C4-2B (cell line): ENCODE measurements around the gene SPSB4.

Experiments used
- ZFX ChIP-seq: fragments of 450-650 bp; IDR thresholded peaks from 2 replicates; pipeline ENCODE4 v1.6.1; 2017
- TF ChIP-seq, protein P1 (sequence below): fragments of 450-650 bp; conservative IDR thresholded peaks from 2 replicates; pipeline ENCODE4 v1.5.1; 2017; ENCODE audit warnings: mild to moderate bottlenecking

- TF ChIP-seq, protein P1, sequence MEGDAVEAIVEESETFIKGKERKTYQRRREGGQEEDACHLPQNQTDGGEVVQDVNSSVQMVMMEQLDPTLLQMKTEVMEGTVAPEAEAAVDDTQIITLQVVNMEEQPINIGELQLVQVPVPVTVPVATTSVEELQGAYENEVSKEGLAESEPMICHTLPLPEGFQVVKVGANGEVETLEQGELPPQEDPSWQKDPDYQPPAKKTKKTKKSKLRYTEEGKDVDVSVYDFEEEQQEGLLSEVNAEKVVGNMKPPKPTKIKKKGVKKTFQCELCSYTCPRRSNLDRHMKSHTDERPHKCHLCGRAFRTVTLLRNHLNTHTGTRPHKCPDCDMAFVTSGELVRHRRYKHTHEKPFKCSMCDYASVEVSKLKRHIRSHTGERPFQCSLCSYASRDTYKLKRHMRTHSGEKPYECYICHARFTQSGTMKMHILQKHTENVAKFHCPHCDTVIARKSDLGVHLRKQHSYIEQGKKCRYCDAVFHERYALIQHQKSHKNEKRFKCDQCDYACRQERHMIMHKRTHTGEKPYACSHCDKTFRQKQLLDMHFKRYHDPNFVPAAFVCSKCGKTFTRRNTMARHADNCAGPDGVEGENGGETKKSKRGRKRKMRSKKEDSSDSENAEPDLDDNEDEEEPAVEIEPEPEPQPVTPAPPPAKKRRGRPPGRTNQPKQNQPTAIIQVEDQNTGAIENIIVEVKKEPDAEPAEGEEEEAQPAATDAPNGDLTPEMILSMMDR: no peak
- no peak for TF ChIP-seq ZFX
These were observed 35.7 kb upstream of the SPSB4 start for GRCh38 chr3:141015481-141015880.
